NB4 (cell line): ENCODE results near the gene RBM20.

Experiments used
- MYC ChIP-seq: IDR thresholded peaks from 2 replicates; pipeline ENCODE4 v1.6.1; 2011; ENCODE audit warnings: low read depth, low read length
- POLR2A ChIP-seq: IDR thresholded peaks from 2 replicates; pipeline ENCODE4 v1.6.1; 2011; ENCODE audit warnings: mild to moderate bottlenecking; ENCODE audit not compliant: insufficient read length; ENCODE audit errors: extremely low read depth
- TF ChIP-seq, protein P1 (sequence below): IDR thresholded peaks from one replicate; pipeline ENCODE4 v1.5.1; 2012; ENCODE audit warnings: low read depth, low read length

DNA sequence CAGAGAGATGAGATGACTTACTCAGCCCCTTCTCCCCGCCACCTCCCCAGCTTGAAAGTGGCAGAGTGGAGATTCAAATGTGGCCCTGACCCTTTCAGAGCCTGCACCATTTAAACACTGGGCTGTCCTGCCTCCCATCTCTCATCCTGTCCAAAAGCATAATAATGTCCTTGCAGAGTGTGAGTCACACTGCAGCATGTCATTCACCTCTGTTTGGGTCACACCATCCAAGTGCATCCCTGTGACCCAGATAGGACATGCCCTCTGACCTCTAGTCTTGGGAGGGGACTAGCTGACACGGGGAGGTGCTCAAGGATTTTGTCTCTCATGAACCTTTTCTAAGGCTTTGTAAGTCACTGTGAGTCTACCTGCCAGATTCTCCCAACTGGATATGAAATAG, 138.5 kb downstream of the RBM20 start:
- TF ChIP-seq POLR2A = no peak
- TF ChIP-seq, protein P1, sequence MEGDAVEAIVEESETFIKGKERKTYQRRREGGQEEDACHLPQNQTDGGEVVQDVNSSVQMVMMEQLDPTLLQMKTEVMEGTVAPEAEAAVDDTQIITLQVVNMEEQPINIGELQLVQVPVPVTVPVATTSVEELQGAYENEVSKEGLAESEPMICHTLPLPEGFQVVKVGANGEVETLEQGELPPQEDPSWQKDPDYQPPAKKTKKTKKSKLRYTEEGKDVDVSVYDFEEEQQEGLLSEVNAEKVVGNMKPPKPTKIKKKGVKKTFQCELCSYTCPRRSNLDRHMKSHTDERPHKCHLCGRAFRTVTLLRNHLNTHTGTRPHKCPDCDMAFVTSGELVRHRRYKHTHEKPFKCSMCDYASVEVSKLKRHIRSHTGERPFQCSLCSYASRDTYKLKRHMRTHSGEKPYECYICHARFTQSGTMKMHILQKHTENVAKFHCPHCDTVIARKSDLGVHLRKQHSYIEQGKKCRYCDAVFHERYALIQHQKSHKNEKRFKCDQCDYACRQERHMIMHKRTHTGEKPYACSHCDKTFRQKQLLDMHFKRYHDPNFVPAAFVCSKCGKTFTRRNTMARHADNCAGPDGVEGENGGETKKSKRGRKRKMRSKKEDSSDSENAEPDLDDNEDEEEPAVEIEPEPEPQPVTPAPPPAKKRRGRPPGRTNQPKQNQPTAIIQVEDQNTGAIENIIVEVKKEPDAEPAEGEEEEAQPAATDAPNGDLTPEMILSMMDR = no peak
- TF ChIP-seq MYC = no peak
